ENCODE data around the gene ZNF423.

Gene ZNF423

DNA sequence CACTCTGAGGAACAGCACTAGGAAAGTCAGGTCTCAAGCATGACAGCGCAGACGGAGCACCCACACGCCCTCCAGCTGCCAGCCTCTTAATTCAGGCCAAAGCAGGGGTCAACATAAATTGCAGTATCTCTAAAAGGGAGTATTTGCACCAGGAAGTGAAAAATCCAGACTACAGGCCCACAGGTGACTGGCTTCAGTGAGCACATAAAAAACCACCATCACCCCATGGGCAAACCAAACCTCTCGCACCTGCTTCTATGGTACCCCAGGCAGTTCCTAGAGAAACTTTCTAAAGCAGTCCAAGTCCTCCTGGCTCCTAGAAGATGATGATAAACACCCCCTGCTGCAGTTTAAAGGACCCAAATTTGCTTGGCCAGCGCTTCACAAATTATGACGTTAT, 129.8 kb downstream of the ZNF423 start:
- no peak for DNase-seq (ENCODE audit: low read depth in 2 of 2)

- DNase-seq (ENCODE audit: low read depth in 2 of 2) = no peak
These were observed 130.3 kb downstream of the ZNF423 start for GRCh38 chr16:49725651-49726050.

DNA sequence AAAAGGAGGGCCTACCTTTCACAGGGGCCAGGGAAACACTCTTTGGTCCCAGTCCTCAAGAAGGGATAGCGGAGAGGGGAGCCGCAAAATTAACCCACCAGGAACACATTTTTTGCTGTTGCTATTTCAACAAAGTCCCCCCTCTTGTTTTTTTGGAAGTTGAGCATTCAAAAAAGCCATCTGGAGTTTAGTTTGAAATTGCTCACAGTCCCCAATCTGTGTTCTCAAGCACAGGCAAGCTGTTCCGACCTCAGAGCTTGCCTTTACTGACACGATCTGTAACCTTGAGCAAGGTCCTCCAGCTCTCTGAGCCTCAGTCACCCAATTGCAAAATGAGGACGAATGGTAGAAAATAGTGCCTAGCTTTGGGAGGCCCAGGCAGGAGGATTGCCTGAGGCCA, 131.1 kb downstream of the ZNF423 start:
- DNase-seq (ENCODE audit: low read depth in 2 of 2) = no peak

DNA sequence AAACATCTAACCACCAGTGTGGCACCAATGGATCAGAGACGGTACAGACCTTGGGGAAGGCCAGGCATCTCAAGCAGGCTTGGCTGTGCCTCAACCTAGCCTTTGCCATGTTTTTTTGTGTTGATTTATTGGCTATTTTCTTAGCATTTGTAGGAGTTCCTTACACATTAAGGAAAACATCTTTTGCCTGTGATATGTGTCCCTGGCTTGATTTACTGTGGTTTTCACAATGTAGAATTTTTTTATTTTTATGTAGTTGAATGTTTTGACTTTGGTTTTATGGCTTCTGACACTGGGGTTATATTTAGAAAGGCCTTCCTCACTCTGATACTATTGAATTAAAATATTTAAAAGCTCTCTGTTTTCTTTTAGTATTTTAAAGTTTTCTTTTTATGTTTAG, 132.6 kb downstream of the ZNF423 start:
- no peak for DNase-seq (ENCODE audit: low read depth in 2 of 2)

GRCh38 chr16:49720225-49720624, 135.7 kb downstream of the ZNF423 start:
- DNase-seq (ENCODE audit: low read depth in 2 of 2) = no peak

DNA sequence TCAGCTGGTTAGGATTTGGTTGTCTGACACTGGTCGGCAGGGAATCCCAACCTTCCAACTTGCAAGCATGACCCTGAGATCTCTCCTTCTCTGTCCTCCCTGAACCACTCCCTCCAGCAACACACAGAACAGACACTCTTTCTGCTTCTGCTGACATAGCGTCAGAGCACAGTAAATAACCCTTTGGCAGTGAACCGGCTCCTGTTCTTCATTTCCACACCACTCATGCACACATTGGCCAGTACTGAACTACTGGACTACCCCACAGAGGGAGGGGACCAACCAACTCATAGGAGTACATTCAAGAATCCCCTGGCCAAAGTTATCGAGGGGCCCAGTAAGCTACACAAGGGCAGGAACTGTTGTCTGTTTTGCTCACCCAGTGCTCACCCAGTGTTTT, 138.2 kb downstream of the ZNF423 start:
- DNase-seq (ENCODE audit: low read depth in 2 of 2) = no peak

- no peak for DNase-seq (ENCODE audit: low read depth in 2 of 2)
These were observed 139.5 kb downstream of the ZNF423 start for GRCh38 chr16:49716339-49716934.

DNA sequence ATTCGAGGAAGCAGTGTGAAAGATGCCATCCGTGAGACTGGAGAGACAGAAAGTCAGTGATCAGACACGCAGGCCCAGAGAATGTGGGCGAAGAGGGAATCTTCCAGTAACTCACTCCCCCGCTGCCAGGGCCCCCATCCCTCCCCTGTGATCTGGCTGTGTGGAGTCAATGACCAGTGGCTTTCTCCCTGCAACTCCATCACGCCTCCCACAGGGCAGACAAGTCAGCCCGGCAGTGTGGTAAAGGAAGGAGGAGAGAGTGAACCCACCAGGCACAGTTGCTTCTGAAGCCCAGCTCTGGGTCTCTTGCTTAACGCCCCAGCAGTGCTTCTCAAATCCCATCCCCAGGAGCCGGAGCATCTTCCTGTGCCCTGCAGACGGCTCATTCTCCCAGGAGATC, 142.1 kb downstream of the ZNF423 start:
- DNase-seq (ENCODE audit: low read depth in 2 of 2) = no peak

- DNase-seq (ENCODE audit: low read depth in 2 of 2) = no peak
These were observed 143.4 kb downstream of the ZNF423 start for GRCh38 chr16:49712542-49712941.

- DNase-seq (ENCODE audit: low read depth in 2 of 2) = no peak
These were observed 143.8 kb downstream of the ZNF423 start for GRCh38 chr16:49712106-49712505.

DNA sequence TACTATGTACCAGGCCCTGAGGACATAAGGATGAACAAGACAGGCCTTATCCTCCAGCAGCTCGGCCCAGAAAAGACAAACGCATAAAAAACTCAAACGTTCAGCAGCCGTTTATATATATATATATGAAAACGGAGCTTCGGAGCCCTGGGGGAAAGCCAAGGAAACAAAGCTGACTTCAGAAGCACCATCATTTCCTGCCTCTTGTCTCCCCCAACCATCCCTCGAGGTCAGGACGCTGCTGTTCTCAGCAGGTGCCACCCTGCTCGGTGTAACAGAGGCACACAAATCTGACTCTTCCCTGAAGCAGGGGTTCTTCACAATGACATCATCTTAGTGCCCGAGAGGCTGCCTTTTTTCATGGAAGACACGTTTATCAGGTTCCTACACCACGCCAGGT, 146.9 kb downstream of the ZNF423 start:
- no peak for DNase-seq (ENCODE audit: low read depth in 2 of 2)

GRCh38 chr16:49708491-49708890, 147.4 kb downstream of the ZNF423 start:
- no peak for DNase-seq (ENCODE audit: low read depth in 2 of 2)

GRCh38 chr16:49706620-49707355, 149.1 kb downstream of the ZNF423 start:
- DNase-seq (ENCODE audit: low read depth in 2 of 2) = no peak

DNA sequence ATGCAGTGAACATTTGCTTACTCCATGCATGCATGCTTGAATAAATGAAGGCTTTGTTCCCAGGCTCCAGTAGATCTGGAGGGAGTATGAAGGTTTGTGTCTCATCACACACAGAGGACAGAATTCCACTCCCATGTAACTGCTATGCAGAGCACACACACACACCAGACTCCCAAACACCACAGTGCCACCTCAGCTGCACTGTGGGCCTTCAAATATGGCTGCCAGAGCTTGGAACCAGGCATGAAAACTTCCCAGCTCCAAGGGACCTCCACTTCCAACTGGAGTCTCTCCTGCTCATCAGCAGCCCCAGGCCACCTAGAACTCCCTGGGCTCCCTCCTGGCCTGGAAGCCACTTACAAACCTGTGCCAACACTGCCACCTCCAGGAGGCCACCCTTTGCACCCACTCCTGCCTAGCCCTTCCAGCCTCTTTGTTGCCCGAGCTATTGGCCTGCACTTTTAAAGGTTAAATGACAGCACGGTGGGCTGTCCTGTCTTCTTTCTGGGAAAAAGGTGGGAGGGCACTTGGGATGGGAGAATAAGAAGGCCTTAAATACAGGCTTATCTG, 151.2 kb downstream of the ZNF423 start:
- no peak for DNase-seq (ENCODE audit: low read depth in 2 of 2)

- DNase-seq (ENCODE audit: low read depth in 2 of 2) = no peak
These were observed 152.4 kb downstream of the ZNF423 start for GRCh38 chr16:49703483-49703882.

- DNase-seq (ENCODE audit: low read depth in 2 of 2) = no peak
These were observed 154.0 kb downstream of the ZNF423 start for GRCh38 chr16:49701789-49702494.

DNA sequence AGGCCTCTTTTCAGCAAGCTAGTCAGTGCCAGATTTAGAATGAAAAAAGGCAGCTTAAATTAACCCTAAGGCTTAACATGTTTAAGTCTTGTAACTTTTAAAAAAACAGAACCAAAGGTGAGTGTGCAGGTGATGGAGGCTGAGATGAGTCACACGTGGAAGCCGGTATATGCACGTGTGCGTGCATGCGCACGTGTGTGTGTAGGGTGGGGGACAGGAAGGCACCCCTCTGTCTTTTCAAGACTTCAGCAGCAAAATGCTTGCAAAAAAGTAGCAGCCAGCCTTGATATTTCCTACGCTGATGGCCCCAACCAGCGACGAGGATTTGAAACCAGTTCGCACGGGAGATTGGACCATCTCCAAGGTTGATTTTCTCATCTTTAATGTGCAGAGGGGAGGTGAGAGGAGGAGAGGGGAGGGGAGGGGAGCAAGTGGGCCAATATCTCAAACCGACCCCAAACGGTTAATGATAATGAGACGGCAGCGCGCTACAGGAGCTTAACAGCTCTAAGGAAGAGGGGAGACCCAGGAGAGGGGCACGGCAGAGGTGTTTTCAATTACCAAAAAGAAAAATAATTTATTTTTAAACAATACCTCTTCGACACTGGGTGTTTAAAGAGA, 154.7 kb downstream of the ZNF423 start:
- DNase-seq (ENCODE audit: low read depth in 2 of 2) = no peak

DNA sequence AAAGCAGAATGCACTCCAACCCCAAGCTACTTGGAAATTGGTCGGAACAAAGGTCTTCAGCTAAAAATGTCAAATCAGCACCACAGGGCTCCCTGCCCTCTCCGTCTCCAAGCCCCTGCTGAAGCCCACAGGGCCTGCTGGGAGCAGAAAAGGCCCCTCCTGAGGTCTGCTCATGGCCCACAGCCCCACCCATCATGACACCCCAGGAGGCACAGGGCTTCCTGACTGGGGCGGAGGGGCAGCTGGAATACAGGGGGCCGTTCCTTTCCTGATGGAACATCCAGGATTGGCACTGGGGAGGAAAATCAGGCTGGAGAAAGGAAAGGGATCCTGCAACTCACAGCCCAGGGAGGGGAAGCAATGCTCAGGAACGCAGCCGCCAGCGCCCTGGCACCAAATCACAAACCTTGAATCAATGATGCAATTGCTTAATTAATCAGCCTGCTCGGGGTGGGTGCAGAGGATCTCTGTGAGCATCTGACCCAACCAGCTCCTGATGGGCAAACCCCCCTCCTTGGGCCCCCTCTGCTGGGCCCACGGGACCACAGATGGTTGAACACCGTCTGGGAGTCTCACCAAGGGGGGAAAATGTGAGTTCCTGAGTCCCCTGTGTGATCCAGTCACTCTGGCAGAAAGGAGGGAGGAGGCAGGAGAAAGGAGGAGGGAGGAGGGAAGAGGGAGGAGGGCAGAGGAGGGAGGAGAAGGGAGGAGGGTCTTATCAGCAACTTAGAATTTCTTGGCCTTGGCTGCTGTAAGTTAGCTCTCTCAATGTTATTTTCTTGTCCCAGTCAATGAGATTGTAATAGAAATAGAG, 155.5 kb downstream of the ZNF423 start:
- DNase-seq (ENCODE audit: low read depth in 2 of 2) = no peak

GRCh38 chr16:49699841-49700175, 156.1 kb downstream of the ZNF423 start:
- DNase-seq (ENCODE audit: low read depth in 2 of 2) = no peak

- DNase-seq (ENCODE audit: low read depth in 2 of 2) = no peak
These were observed 156.7 kb downstream of the ZNF423 start for GRCh38 chr16:49698931-49699840.

GRCh38 chr16:49698453-49698815, 157.5 kb downstream of the ZNF423 start:
- no peak for DNase-seq (ENCODE audit: low read depth in 2 of 2)
